Activated CD4-positive, alpha-beta T cell treated with anti-CD3 and anti-CD28 coated beads, Interleukin-2, amount 50 U/mL, for 1 hour (primary cell): ENCODE measurements around the gene OR2D2.
"Not testable (repeated sequence)": the region's sequence is repeated elsewhere in the genome, so short reads cannot be mapped to it uniquely, and the experiment has no call there.

Source experiments
- DNase-seq: peaks from one replicate; pipeline ENCODE4 v3.0.0-alpha.2; 2020

OR2D2 gene

DNA sequence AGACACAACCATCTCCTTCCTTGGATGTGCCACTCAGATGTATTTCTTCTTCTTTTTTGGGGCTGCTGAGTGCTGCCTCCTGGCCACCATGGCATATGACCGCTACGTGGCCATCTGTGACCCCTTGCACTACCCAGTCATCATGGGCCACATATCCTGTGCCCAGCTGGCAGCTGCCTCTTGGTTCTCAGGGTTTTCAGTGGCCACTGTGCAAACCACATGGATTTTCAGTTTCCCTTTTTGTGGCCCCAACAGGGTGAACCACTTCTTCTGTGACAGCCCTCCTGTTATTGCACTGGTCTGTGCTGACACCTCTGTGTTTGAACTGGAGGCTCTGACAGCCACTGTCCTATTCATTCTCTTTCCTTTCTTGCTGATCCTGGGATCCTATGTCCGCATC is 15.4 kb downstream of the OR2D2 start:
- no peak for DNase-seq

DNA sequence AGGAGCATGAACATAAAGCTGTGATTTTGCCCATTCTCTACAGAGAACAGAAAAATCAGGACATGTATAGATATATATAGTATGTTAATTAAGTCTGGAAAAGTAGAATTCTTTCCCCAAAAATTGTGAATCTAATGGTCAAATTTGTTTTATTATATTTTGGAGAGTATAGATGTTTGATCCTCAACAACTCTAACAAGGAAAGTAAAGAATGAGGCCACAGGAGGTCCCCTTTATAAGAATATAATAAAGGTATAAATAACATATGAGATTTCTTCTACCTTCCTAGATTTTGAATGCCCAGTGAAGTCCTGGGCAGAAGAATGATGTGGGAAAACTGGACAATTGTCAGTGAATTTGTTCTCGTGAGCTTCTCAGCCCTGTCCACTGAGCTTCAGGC is 16.0 kb downstream of the OR2D2 start, which contains the start of gene OR10A4:
Gene OR10A4 (plus strand): TSS at position 301 of the 400 bp plus-strand sequence. CDS start 23 bp downstream, at position 324.
- no peak for DNase-seq

DNA sequence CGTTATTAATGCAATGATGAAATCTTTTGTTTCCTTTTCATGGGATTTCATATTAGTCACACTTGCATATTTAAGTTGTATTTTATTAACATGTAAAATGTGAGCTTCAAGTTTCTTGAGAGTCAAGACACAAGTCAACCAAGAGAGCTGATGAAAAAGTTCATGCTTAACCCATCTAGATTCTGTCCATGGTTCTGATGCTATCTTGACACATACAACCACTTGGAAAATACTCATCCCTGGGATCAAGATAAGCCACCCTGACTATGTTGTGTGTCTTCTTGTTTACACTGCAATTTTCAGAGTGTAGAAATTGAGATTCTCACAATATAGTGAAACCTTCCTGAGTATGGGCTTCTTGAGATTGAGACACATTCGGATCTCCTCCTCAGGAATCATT is 16.5 kb downstream of the OR2D2 start:
- DNase-seq = no peak

DNA sequence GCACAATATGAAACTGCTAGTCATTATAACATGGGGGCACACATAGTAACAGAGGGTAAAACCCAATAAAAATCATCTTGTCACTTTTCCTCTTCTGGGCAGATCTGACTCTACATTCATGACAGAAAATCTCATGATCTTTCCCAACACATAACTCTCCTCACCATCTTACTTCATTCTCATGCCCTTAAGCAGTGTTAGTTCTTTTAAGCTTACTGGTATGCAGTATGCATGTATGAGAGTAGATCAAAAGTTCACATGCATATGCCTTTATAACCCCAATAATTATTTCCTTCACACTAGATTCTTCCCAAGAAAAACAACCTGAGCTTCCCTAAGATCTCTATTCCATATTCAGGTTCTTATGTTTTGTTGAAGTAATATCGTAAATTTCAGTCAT is 21.0 kb downstream of the OR2D2 start:
- DNase-seq = no peak

DNA sequence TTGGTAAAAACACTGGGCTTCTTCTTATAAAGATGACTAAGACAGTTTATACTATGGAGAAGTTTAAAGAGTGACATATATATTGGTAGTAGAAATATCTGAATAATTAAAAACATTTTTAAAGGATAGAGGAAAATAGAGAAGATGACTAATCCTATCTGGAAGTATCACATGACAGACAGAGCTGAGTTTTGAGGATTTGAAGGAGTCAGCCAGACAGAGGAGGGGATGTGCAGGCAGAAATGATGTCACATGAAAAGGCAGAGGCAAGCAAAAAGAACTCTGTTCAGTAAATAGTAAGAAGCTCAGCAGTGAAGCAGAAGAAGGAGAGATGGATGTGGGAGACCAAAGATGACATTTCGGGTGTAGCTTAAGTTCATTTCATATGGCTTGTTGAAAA is 27.9 kb downstream of the OR2D2 start:
- DNase-seq = no peak

DNA sequence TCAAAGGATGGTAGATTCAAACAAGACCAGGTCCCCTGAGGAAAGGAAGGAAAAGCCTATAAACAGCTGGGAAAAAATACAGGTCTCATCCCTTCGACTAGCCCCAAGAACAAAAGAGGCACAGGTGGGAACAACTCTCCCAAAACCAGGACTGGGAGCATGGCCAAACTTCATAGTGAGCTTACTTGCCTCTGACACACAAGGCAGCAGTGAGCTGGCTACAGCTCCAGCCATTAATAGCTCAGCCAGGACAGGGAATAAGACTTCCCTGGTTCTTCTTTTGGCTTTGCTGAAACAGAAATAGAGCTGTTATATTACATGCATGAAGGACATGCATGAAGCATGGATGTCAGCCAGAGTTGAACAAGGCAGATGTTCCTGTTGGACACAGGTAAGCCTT is 29.3 kb downstream of the OR2D2 start, which contains the start of gene OR10A2:
Gene OR10A2 (plus strand): TSS at position 97 of the 400 bp plus-strand sequence. CDS start 6,698 bp downstream, outside the sequence.
- no peak for DNase-seq

DNA sequence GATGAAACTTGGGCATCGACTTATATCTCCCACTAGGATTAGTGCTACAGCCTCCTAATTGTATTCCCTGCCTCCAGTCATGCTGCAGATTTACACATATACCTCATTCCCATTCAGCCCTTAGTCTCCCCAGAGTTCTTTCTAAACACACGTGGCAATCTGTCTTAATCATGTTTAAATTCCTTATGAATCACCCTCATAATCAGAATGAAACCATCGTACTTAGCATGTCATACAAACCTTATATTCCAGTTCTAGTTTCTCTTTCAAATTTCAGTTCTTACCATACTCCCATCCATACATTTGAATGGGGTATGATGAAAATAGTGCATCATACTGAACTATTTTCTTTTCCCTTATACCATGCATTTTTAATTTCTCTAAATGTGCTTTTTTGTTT is 35.4 kb downstream of the OR2D2 start:
- no peak for DNase-seq

DNA sequence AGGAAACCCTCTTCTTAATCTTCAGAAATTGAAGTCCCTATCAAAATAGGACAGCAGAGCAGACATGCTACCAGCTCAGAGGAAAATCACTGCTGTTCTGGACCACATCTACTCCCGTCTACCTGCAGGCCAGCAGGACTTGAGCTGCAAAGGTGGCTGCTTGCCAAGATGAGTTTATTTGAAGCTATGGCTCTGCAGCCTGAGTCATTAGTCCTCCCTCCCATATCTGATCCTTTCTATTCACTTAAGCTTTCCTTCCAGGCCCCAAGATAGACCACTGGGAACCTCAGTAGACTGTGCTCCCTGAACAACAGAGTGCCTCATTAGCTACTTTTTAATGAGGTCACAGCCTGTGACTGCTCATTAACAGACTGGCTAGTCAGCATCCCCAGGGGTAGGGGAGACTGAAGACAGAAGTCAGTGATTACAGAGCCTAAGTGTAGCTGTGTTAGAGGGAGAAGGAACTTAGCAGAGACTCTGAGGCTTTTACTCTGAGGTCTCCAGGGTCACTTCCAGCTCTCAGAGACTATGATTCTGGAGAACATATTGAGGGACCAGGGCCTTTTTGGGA is 36.2 kb downstream of the OR2D2 start:
- no peak for DNase-seq

DNA sequence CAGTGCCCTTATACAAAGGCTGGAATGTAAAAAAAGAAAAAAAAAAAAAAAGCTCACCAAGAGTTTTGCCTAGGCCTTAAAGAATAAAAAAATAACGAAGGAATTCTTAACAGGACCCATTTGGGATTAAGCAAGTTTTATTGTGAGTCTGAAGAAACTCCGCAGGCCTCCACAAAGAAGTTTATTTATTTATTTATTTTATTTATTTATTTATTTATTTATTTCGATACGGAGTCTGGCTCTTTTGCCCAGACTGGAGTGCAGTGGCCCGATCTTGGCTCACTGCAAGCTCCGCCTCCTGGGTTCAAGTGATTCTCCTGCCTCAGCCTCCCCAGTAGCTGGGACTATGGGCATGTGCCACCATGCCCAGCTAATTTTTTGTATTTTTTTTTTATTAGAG is 37.5 kb downstream of the OR2D2 start:
- DNase-seq = not testable (repeated sequence)

DNA sequence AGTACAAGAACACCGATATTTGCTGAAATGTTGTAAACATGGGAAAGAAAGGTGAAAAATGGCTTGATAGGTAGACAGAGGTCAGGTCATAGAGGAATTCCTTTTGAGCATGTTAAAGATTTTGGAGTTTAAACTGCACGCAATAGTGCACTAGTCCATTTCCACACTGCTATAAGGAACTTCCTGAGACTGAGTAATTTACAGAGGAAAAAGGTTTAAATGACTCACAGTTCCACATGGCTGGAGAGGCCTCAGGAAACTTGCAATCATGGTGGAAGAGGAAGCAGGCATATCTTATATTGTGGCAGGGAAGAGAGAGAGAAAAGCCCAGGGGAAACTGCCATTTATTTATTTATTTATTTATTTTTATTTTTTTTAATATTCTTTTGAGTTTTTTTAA is 41.8 kb downstream of the OR2D2 start:
- no peak for DNase-seq

DNA sequence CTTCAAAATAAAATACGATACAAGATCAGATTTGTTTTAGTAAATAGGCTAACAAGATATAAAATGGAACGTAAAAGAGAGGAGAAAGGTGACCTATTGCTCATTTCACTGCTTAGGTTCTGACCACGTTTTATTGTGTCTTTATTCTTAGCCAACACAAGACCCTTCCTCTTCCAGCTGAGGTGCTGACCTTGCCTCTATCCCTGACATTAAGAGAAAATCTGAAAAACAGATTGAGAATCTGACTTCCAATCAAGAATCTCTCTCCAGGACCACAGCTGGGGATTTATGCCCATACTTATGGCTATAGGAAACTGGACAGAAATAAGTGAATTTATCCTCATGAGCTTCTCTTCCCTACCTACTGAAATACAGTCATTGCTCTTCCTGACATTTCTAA is 46.9 kb downstream of the OR2D2 start, which contains the start of gene OR10A5:
Gene OR10A5 (plus strand): TSS at position 301 of the 400 bp plus-strand sequence. CDS start 0 bp downstream, at position 301.
- DNase-seq = no peak

DNA sequence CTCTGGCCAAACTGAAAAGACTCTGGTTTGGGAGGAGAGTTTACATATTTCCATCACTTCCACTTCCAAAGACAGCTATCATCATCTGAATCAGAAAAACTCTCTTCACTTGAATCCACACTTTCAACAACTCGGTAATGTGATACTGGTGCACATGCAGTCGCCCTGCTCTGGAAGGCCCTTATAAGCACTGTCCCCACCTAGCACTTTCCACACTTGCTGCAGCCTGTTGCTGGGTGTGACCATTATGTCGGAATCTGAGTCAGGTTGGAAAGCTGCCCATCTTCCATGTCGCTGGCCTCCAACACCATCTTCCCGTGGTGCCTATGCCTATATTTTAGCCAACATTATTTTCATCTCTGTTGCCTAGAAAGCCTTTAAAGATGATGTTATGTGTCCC is 47.9 kb downstream of the OR2D2 start:
- DNase-seq = no peak

DNA sequence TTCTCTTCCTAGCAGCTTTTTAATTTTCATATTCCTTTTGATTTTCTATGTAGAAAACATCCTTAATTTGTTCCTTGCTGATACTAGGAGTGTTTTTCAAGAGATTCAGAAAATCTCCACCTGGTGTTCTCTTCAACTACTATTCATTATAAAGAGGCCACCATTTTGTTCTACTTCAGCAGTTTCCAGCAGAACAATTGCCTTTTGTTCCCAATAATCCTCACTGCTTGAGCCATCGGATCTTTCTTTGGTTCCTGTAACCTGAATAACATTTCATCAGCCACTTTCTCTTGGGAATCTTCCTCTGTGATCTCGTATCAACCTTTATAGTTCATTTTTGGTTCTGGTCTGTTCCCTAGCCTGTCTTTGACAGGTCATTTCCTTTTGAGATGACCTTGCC is 48.6 kb downstream of the OR2D2 start:
- DNase-seq = no peak

DNA sequence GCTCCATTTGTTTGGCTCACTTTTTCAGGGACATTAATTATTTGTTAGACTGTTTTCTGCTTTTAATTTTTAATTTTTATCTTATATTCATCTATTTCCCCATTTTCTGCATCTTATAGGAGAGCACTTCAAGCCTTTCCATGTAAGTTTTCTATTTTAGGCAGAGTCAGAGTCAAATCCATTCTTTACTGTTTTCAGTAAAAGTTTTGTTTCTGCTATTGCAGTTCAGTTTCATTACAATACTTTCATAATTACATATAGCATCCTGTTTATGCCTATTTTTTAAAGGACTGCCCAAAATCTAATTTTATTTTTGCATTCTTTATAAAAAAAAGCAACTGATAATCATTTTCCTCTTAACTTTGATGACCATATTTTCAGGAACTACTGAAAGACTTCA is 50.6 kb downstream of the OR2D2 start:
- DNase-seq = no peak
